GM23248 (cell line): ENCODE measurements around the gene TFEB.

Source experiments
- EZH2 ChIP-seq: fragments of 200-600 bp; sonication (generic); IDR thresholded peaks from 2 replicates; pipeline ENCODE4 v1.6.1; 2018; ENCODE audit warnings: antibody characterized with exemption, mild to moderate bottlenecking; ENCODE audit not compliant: insufficient read depth, poor library complexity, severe bottlenecking
- EZH2phosphoT487 ChIP-seq: fragments of 200-600 bp; sonication (generic); IDR thresholded peaks from 2 replicates; pipeline ENCODE4 v1.6.1; 2018; ENCODE audit warnings: antibody characterized with exemption, moderate library complexity, mild to moderate bottlenecking, low read depth; ENCODE audit not compliant: insufficient read depth

GRCh38 chr6:41692730-41693129 is 42.7 kb downstream of the TFEB start:
- TF ChIP-seq EZH2 (no peak), EZH2phosphoT487 (no peak)
